Mucosa of stomach (tissue), 1 donor: ENCODE data around the gene CMTM7.
A peak's percentile ranks its signal among the peaks of the same experiment; 100 is the strongest.

ENCODE experiments used
- H3K27me3 ChIP-seq: one replicate; pipeline ENCODE4 v1.7.0; 2013; ENCODE audit warnings: mild to moderate bottlenecking, low read length; ENCODE audit not compliant: control insufficient read depth, insufficient read depth
- H3K36me3 ChIP-seq: one replicate; pipeline ENCODE4 v1.7.0; 2013; ENCODE audit warnings: low read length; ENCODE audit not compliant: control insufficient read depth, insufficient read depth
- H3K4me1 ChIP-seq: one replicate; pipeline ENCODE4 v1.7.0; 2013; ENCODE audit warnings: mild to moderate bottlenecking, low read length; ENCODE audit not compliant: control insufficient read depth, insufficient read depth
- H3K4me3 ChIP-seq: one replicate; pipeline ENCODE4 v1.7.0; 2013; ENCODE audit warnings: low read length
- H3K9ac ChIP-seq: one replicate; pipeline ENCODE4 v1.7.0; 2013; ENCODE audit warnings: mild to moderate bottlenecking, low read length, moderate library complexity
- H3K9me3 ChIP-seq: one replicate; pipeline ENCODE4 v1.7.0; 2013; ENCODE audit warnings: mild to moderate bottlenecking, low read length, moderate library complexity; ENCODE audit not compliant: control insufficient read depth
- donor health status: Pancreatic carcinoma.

Gene CMTM7

DNA sequence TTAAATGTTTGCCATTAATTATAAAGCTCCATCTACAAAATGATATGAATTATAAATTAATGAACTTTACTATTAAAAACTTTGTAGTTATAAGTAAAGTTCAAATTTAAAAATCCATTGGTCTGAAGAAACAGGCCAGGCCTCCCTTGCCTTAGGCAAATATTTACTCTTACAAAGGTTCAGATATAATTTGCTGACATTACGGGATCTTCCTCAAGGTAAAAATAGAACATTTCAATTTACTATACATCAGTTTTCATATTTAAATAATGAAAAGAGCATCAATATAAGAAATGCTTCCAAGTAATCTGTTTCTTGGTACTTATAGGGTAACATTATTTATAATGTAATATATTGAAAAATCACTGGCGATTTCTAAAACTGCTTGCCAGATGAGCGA is 107.3 kb downstream of the CMTM7 start:
- Histone ChIP-seq H3K4me3 (no peak overlapping the region), H3K27me3 (no peaks in the 10 kb centered on the region), H3K4me1 (peaks cover 5% of the 10 kb centered on the region), H3K9me3 (no peaks in the 10 kb centered on the region), H3K36me3 (no peaks in the 10 kb centered on the region), H3K9ac (no peak overlapping the region)

DNA sequence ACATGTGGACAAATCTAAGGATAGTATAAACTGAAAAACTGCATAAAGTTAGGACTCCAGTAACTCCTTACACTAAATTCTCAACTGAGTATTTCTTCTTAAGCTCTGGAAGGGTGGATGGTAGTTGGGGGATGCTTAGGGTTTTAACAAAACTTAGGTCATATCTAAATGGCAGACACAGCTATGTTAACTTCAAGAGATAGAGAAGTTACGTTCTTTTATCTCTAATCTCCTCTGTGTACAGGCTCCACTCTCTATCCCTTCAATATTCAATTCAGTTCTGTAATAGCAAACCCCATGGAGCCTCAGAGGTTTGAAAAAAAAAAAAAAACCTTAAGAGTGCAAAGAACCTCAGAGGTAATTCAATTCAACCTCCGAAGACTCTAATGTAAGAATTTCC is 107.9 kb downstream of the CMTM7 start:
- H3K4me1 ChIP-seq = no peaks in the 10 kb centered on the region
- no peaks in the 10 kb centered on the region for H3K36me3 ChIP-seq
- H3K4me3 ChIP-seq = no peak overlapping the region
- no peaks in the 10 kb centered on the region for H3K9me3 ChIP-seq
- no peak overlapping the region for H3K9ac ChIP-seq
- H3K27me3 ChIP-seq = no peaks in the 10 kb centered on the region

DNA sequence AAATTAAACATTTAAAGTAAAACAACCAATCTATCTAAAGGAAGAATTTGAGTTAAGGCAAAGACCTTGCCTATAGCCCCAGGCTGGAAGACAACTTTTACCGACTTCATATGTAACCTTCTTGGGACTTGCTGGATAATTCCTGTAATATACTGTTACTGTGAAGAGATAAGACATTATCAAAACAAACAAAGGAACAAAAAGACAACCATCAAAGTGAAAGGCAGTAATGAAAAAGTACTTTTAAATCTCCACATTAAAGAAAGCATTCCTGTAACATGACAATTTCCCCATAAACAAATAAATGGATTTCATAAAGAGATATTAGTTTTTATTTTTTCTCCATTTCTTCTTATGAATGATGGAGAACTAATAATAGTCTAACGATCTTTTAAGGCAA is 108.6 kb downstream of the CMTM7 start:
- Histone ChIP-seq H3K4me1 (no peaks in the 10 kb centered on the region), H3K27me3 (no peaks in the 10 kb centered on the region), H3K9ac (no peak overlapping the region), H3K4me3 (no peak overlapping the region), H3K9me3 (no peaks in the 10 kb centered on the region), H3K36me3 (no peaks in the 10 kb centered on the region)

DNA sequence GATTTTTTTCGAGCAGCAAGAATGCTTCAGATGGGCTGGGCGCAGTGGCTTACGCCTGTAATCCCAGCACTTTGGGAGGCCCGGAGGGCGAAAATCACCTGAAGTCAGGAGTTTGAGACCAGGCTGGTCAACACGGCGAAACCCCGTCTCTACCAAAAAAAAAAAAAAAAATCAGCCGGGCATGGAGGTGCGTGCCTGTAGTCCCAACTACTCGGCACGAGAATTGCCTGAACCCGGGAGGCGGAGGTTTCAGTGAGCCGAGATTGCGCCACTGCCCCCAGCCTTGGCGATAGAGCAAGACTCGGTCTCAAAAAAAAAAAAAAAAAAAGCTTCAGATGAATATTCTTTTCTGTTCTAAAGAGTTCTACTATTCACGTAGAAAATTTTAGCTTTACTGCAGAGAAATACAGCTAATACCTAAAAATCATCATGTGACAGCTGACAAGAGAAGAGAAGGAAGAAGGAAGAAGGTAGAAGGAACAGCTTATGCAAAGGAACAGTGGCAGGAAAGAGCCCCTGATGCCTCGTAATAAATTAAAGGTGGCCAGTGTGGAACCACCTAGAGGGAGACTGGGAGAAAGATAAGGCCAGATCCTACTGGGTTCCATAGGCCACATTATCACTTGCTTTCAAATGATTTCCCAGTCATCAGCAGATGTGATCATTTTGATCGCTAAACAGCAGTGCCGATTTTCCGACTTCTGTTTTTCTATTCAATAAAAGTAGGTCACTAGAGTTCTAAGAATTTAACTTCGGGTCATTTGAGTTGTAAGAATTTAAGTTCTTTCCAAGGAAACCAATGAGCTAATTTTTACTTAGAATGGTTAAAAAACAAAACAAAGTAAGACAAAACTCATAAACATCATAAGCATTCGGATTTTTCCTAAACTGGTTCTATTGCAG is 109.5 kb downstream of the CMTM7 start:
- Histone ChIP-seq H3K9ac (no peak overlapping the region), H3K36me3 (no peaks in the 10 kb centered on the region), H3K4me1 (no peaks in the 10 kb centered on the region), H3K4me3 (no peak overlapping the region), H3K27me3 (no peaks in the 10 kb centered on the region), H3K9me3 (no peaks in the 10 kb centered on the region)

DNA sequence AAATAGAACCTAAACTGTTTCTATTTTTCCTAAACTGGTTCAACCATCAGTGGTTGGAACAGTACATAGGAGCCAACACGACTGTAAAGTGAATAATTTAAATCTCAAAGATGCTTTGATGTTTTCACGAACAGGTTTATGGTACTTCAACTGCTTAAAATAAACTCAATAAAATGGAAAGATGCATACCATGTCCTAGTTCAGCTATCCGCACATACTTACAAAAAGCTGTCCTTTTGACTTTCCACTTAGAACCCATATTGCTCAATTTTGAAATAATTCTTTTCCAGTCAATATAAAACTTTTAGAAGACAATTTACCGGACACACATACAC is 110.1 kb downstream of the CMTM7 start:
- Histone ChIP-seq H3K9ac (peak overlapping the region; percentile 81), H3K4me1 (no peaks in the 10 kb centered on the region), H3K4me3 (peak overlapping the region; percentile 51), H3K9me3 (no peaks in the 10 kb centered on the region), H3K27me3 (no peaks in the 10 kb centered on the region), H3K36me3 (no peaks in the 10 kb centered on the region)

DNA sequence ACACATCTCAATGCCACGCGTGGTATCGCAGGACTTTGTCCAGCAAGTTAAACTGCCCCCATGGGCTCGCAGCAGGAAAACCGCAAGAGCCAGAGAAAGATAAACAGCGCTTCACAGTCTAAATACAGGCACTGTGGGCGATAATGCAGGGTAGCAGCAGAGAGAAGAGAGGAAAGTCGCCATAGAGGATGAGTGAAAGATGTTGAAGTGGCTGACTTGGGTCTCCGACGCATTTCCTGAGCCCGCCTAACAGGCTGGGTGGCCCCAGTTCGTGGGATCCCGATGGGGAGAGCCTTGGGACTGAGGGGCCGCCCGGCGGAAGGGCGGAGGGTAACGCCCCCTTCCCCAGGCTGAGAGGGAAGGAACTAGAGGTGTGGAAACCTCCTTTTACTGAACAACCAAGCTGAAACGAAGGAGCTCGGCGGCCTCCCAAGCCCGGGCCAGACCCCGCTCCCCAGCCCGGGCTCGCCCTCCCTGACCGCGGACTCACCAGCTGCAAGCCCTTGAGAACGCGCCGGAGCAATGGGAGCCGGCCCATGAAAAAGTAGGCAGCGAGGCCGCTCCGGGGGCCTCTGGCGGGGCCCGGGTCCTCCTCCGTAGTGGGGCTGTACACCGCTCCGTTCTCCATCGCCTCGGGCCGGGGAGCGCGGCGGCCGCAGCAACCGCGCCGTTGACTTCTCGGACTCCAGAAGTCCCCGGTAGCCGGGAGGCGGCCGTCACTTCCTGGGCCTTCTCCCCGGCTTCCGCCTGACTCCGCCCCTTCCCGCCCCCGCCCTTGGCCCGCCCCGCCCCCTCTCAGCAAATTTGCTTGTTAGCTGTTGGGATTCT is 110.7 kb downstream of the CMTM7 start, which contains the start of gene CMTM6:
TSS of gene CMTM6 (minus strand) at position 735 of the 828 bp plus-strand sequence. CDS start at position 628, 107 bp downstream.
- no peaks in the 10 kb centered on the region for H3K9me3 ChIP-seq
- no peaks in the 10 kb centered on the region for H3K36me3 ChIP-seq
- no peaks in the 10 kb centered on the region for H3K27me3 ChIP-seq
- peak within 1 kb of the TSS; percentile 81 for H3K9ac ChIP-seq
- peak within 1 kb of the TSS; percentile 51 for H3K4me3 ChIP-seq
- H3K4me1 ChIP-seq = no peaks in the 10 kb centered on the region

DNA sequence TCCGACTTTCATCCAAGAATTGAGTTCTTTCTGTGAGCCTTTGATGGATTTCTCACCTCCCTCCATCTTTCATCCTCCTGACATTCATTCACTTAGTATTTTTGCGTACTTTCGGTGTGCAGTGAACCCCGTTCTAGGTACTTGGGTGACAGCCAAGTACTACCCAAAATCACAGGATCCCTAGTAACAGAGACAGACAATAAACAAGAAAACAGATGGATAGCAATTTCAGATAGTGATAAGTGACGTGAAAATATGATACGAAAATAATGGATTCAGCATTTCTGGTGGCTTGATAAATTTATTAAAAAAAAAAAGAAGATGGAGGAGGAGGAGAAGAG is 111.3 kb downstream of the CMTM7 start:
- Histone ChIP-seq H3K27me3 (no peaks in the 10 kb centered on the region), H3K4me1 (no peaks in the 10 kb centered on the region), H3K9ac (peak overlapping the region; percentile 81), H3K9me3 (no peaks in the 10 kb centered on the region), H3K4me3 (no peak overlapping the region), H3K36me3 (no peaks in the 10 kb centered on the region)
